Endometrial microvascular endothelial cells (primary cell): ENCODE data around the gene CACNA2D4. TPM values are rescaled to one million over a fixed set of nuclear protein-coding genes. Genes with fewer than 3 reads are reported as not detected.

Source experiments
- in situ Hi-C: cut with HindIII; loops from 2 replicates; pipeline ENCODE4 v1.10.0; 2017; ENCODE audit warnings: low sequenced_read_pairs, low pct_unique_long_range_greater_than_20kb; ENCODE audit errors: inconsistent ontology term
- total RNA-seq: library from RNA; depleted of rRNA; stranded (reverse); fragments of >200 nt; gene quantifications from one replicate; pipeline ENCODE4 v1.2.3, GENCODE V29; 2015; ENCODE audit errors: inconsistent ontology term

Gene CACNA2D4
- total RNA-seq, 1 donor from 2014 or later, result not detected

- in situ Hi-C loops, result no loop called here
Measured at GRCh38 chr12:1879633-1880032, 38.8 kb downstream of the CACNA2D4 start.

- in situ Hi-C loops, result no loop called here
Measured at GRCh38 chr12:1878695-1879094, 39.8 kb downstream of the CACNA2D4 start.

- in situ Hi-C loops, result no loop called here
Measured at GRCh38 chr12:1878214-1878613, 40.2 kb downstream of the CACNA2D4 start.

- in situ Hi-C loops, result no loop called here
Measured at GRCh38 chr12:1877169-1877878, 41.1 kb downstream of the CACNA2D4 start.

- in situ Hi-C loops, result no loop called here
Measured at GRCh38 chr12:1876086-1876485, 42.4 kb downstream of the CACNA2D4 start.

GRCh38 chr12:1875608-1876007, 42.8 kb downstream of the CACNA2D4 start:
- in situ Hi-C loops, result no loop called here

- in situ Hi-C loops, result no loop called here
Measured at GRCh38 chr12:1873531-1874510, 44.6 kb downstream of the CACNA2D4 start.

GRCh38 chr12:1872448-1872847, 46.0 kb downstream of the CACNA2D4 start:
- in situ Hi-C loops, result no loop called here

- in situ Hi-C loops, result no loop called here
Measured at GRCh38 chr12:1872001-1872400, 46.5 kb downstream of the CACNA2D4 start.

GRCh38 chr12:1870998-1871917, 47.2 kb downstream of the CACNA2D4 start:
- in situ Hi-C loops, result no loop called here

- in situ Hi-C loops, result no loop called here
Measured at GRCh38 chr12:1870086-1870485, 48.4 kb downstream of the CACNA2D4 start.

- in situ Hi-C loops, result no loop called here
Measured at GRCh38 chr12:1869145-1869544, 49.3 kb downstream of the CACNA2D4 start.

GRCh38 chr12:1865284-1865866, 53.1 kb downstream of the CACNA2D4 start:
- in situ Hi-C loops, result no loop called here

- in situ Hi-C loops, result no loop called here
Measured at GRCh38 chr12:1864867-1865266, 53.6 kb downstream of the CACNA2D4 start.

GRCh38 chr12:1864456-1864855, 54.0 kb downstream of the CACNA2D4 start:
- in situ Hi-C loops, result no loop called here

GRCh38 chr12:1863823-1864222, 54.6 kb downstream of the CACNA2D4 start:
- in situ Hi-C loops, result no loop called here

GRCh38 chr12:1862973-1863372, 55.5 kb downstream of the CACNA2D4 start:
- in situ Hi-C loops, result no loop called here

GRCh38 chr12:1859643-1860042, 58.8 kb downstream of the CACNA2D4 start:
- in situ Hi-C loops, result no loop called here

- in situ Hi-C loops, result no loop called here
Measured at GRCh38 chr12:1858456-1858855, 60.0 kb downstream of the CACNA2D4 start.
